ENCODE measurements around the gene ZMIZ2.
"Not testable (repeated sequence)": the region's sequence is repeated elsewhere in the genome, so short reads cannot be mapped to it uniquely, and the experiment has no call there.

Gene ZMIZ2

GRCh38 chr7:44772867-44773266 lies 24.2 kb downstream of the ZMIZ2 start:
- no peak overlapping the region for H3K4me3 ChIP-seq (ENCODE audit: control insufficient read depth, low read depth, low read length)
- DNase-seq (ENCODE audit: low read depth) = no peak
- TF ChIP-seq CTCF (IDR thresholded peaks at IDR 0.05; ENCODE audit: control insufficient read depth, insufficient read depth, low read depth, low read length, missing control alignments) = no peak

DNA sequence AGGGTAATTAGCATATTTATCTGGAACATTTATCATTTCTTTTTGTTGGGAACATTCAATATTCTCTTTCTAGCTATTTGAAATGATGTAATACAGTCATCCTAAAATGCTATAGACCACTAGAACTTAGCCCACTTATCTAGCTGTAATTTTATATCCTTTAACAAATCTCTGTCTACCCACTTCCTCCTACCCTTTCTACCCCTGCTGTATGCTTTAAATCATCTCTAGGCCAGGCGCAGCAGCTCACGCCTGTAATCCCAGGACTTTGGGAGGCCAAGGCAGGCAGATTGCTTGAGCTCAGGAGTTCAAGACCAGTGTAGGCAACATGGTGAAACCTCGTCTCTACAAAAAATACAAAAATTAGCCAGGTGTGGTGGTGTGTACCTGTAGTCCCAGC lies 25.8 kb downstream of the ZMIZ2 start:
- not testable (repeated sequence) for H3K4me3 ChIP-seq (ENCODE audit: control insufficient read depth, low read depth, low read length); DNase-seq (ENCODE audit: low read depth)

- TF ChIP-seq CTCF (IDR thresholded peaks at IDR 0.05; ENCODE audit: control insufficient read depth, insufficient read depth, low read depth, low read length, missing control alignments) = no peak
Observed at GRCh38 chr7:44775383-44776107, 26.9 kb downstream of the ZMIZ2 start.

DNA sequence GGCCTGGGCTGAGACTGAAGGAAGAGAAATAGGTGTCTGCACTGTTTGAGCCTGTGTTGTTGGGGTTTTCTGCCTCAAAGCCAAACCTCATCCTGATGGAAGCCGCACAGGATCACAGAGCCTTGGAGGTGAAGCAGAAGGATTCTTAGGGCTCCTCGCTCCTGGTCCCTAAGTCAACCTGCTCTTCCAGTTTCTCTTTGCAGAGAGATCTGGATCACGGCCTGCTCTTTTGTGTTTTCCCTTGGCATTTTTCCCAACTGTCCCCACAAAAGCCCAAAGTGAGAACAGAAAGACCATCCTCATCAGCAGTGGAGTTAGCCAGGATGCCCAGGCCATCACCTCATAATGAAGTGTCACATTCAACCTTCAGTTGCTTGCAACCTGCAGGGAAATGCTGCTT lies 27.6 kb downstream of the ZMIZ2 start:
- H3K4me3 ChIP-seq (ENCODE audit: control insufficient read depth, low read depth, low read length) = no peak overlapping the region
- DNase-seq (ENCODE audit: low read depth) = no peak
- no peak for TF ChIP-seq CTCF (IDR thresholded peaks at IDR 0.05; ENCODE audit: control insufficient read depth, insufficient read depth, low read depth, low read length, missing control alignments)

More at GRCh38 chr7:44775383-44776107, 26.9 kb downstream of the ZMIZ2 start:
- H3K4me3 ChIP-seq (ENCODE audit: control insufficient read depth, low read depth, low read length) = no peak overlapping the region
- no peak for DNase-seq (ENCODE audit: low read depth)

GRCh38 chr7:44782460-44782859 lies 33.8 kb downstream of the ZMIZ2 start:
- TF ChIP-seq CTCF (IDR thresholded peaks at IDR 0.05; ENCODE audit: control insufficient read depth, insufficient read depth, low read depth, low read length, missing control alignments) = no peak

DNA sequence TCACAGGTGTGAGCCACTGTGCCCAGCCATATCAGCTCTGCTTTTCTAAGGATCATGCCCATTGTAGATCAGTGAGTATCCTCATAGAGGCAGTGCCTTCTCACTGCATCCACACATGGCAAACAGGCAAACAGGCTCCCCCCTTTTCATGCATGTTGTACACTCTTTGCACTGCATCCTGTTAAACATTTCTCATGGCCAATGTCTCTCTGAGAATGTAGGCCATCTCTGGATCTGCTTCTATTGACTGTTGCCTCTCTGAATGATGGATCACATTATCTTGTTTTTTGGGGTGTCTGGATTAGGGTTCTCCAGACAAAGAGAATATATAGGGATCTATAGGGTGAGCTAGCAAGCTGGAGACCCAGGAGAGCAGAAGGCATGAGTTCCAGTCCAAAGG lies 34.8 kb downstream of the ZMIZ2 start:
- no peak for DNase-seq (ENCODE audit: low read depth)
- no peak overlapping the region for H3K4me3 ChIP-seq (ENCODE audit: control insufficient read depth, low read depth, low read length)
- TF ChIP-seq CTCF (IDR thresholded peaks at IDR 0.05; ENCODE audit: control insufficient read depth, insufficient read depth, low read depth, low read length, missing control alignments) = no peak

More at GRCh38 chr7:44782460-44782859, 33.8 kb downstream of the ZMIZ2 start:
- H3K4me3 ChIP-seq (ENCODE audit: control insufficient read depth, low read depth, low read length) = no peak overlapping the region
- DNase-seq (ENCODE audit: low read depth) = no peak

- no peak overlapping the region for H3K4me3 ChIP-seq (ENCODE audit: control insufficient read depth, low read depth, low read length)
- TF ChIP-seq CTCF (IDR thresholded peaks at IDR 0.05; ENCODE audit: control insufficient read depth, insufficient read depth, low read depth, low read length, missing control alignments) = no peak
- no peak for DNase-seq (ENCODE audit: low read depth)
Observed at GRCh38 chr7:44784364-44784763, 35.7 kb downstream of the ZMIZ2 start.

GRCh38 chr7:44785218-44785617 lies 36.6 kb downstream of the ZMIZ2 start:
- DNase-seq (ENCODE audit: low read depth); H3K4me3 ChIP-seq (ENCODE audit: control insufficient read depth, low read depth, low read length): not testable (repeated sequence)
